ENCODE measurements around the gene OSBP2.

DNA sequence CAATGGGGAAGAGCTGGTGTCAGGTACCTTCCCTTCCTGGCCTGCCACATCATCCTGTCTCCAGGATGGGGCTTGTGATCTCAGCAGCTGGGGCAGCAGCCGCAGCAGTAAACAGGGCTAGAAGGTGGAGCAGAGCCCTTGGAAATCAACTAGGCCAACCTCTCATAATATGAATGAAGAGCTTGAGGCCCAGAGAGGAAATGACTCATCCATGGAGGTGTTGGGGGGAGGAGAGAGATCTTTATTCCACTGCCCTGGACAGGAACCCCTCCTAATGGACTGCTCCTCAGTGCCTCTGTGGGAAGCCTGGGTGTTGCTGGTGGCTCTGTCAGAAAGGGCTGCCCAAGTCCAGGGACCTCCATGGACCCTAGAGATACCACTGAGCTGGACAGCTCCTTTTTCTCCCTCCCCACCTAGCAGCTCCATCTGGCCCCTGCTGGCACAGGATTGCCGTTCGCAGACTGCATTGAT lies 111.8 kb downstream of the OSBP2 start:
- TF ChIP-seq, protein P1, sequence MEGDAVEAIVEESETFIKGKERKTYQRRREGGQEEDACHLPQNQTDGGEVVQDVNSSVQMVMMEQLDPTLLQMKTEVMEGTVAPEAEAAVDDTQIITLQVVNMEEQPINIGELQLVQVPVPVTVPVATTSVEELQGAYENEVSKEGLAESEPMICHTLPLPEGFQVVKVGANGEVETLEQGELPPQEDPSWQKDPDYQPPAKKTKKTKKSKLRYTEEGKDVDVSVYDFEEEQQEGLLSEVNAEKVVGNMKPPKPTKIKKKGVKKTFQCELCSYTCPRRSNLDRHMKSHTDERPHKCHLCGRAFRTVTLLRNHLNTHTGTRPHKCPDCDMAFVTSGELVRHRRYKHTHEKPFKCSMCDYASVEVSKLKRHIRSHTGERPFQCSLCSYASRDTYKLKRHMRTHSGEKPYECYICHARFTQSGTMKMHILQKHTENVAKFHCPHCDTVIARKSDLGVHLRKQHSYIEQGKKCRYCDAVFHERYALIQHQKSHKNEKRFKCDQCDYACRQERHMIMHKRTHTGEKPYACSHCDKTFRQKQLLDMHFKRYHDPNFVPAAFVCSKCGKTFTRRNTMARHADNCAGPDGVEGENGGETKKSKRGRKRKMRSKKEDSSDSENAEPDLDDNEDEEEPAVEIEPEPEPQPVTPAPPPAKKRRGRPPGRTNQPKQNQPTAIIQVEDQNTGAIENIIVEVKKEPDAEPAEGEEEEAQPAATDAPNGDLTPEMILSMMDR (conservative IDR thresholded peaks at IDR 0.05; ENCODE audit: low read depth, low read length), result no peak
- no peak for TF ChIP-seq EZH2 (IDR thresholded peaks at IDR 0.05; ENCODE audit: low read length, unreplicated experiment)

Data from PC-3 (cell line).